GM19467 (cell line): ENCODE measurements around the gene ATP6V1G1.

Source experiments
- ATAC-seq: cut with Tn5 transposase; IDR thresholded peaks from one replicate; pipeline ENCODE4 v1.9.1; 2021; ENCODE audit warnings: mild to moderate bottlenecking, moderate library complexity; ENCODE audit not compliant: unreplicated experiment

The ATP6V1G1 gene

DNA sequence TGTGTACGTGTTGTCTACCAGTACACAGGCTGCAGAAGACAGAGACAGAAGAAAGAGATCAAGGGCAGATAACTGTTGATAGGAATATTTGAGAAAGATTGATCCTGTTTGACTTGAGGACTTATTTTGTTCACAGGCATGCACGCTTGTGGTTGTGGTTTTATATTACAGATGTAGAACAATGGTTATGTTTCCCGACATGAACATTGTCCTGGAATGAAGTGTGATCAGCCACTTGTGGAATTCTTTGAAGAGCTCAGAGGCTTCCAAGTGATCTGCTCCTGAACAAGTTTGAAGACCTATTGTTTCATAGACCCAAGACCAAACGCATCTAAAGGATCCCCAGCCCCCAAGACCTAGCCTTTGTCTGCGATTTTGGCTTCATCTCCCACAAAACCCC, 56.3 kb downstream of the ATP6V1G1 start:
- ATAC-seq = no peak
